Smooth muscle cell of the umbilical artery (primary cell): ENCODE data around the gene CH25H. TPM values are rescaled to one million over a fixed set of nuclear protein-coding genes. Genes with fewer than 3 reads are reported as not detected.

Source experiments
- total RNA-seq: library from RNA; depleted of rRNA; stranded (reverse); fragments of >200 nt; gene quantifications from 2 replicates; pipeline ENCODE4 v1.2.3, GENCODE V29; 2014

Gene CH25H
- total RNA-seq: not detected in 2 replicates

GRCh38 chr10:89207181-89207800 is at the start of gene CH25H:
Gene CH25H (minus strand): TSS chr10:89207317. CDS start chr10:89207292, 25 bp downstream.

GRCh38 chr10:89251409-89252224 is 44.5 kb upstream of the CH25H start, which contains the start of gene LIPA:
Gene LIPA (minus strand): TSS chr10:89251775. CDS start chr10:89247648, 4,127 bp downstream.

Other genes with a start within 250 kb of the CH25H start
- 74.8 and 97.8 TPM in 2 replicates for gene FAS, start 216.5 kb downstream of the CH25H start, total RNA-seq
- 64.1 and 98.9 TPM in 2 replicates for gene LIPA, start 44.5 kb upstream of the CH25H start, total RNA-seq
- 1.9 and 2.4 TPM in 2 replicates for gene IFIT2, start 94.7 kb upstream of the CH25H start, total RNA-seq
- gene IFIT3, start 120.7 kb upstream of the CH25H start, total RNA-seq: 5.9 and 7.2 TPM in 2 replicates
- not detected in 2 replicates for gene IFIT1B, start 170.7 kb upstream of the CH25H start, total RNA-seq
- gene IFIT1, start 185.3 kb upstream of the CH25H start, total RNA-seq: 2.8 and 4.8 TPM in 2 replicates
- 18.4 and 19.7 TPM in 2 replicates for gene IFIT5, start 207.3 kb upstream of the CH25H start, total RNA-seq